IMR-90 (cell line): ENCODE results near the gene PLCL1. TPM values are rescaled to one million over a fixed set of nuclear protein-coding genes. Genes with fewer than 3 reads are reported as not detected.

Experiments used
- ATAC-seq: fragments of 200-7000 bp; cut with Tn5 transposase; 2 replicates; pipeline ENCODE4 v1.9.1; 2020; ENCODE audit warnings: low read depth, mild to moderate bottlenecking, moderate library complexity
- BruUV-seq: library from RNA; stranded (reverse); fragments of 400-500 nt; replicated peaks from 2 replicates; lab custom pipeline; 2021; lab: Mats Ljungman, UMichigan
- CTCF ChIA-PET: fragments of 300-600 bp; formaldehyde crosslinking; extraction: SDS; loops from one replicate; lab custom pipeline; 2021; ENCODE audit warnings: antibody characterized with exemption; lab: Yijun Ruan, JAX
- POLR2A ChIA-PET: fragments of 300-600 bp; sonication (Branson Sonifier 250); formaldehyde crosslinking; loops from one replicate; lab custom pipeline; 2022; ENCODE audit warnings: antibody characterized with exemption; ENCODE audit not compliant: unreplicated experiment; lab: Charles Lee
- DNase-seq: peaks from one replicate; pipeline ENCODE4 v3.0.0; 2013
- H2AFZ ChIP-seq: replicated peaks from 2 replicates; pipeline ENCODE3; 2013; ENCODE audit warnings: low read length, mild to moderate bottlenecking; ENCODE audit not compliant: poor library complexity
- H2AK5ac ChIP-seq: 2 replicates; pipeline ENCODE4 v1.6.1; 2013; ENCODE audit warnings: low read depth, low read length, inconsistent platforms
- H2AK9ac ChIP-seq: replicated peaks from 2 replicates; pipeline ENCODE3; 2013; ENCODE audit warnings: mild to moderate bottlenecking, low read depth, low read length, moderate library complexity; ENCODE audit not compliant: poor library complexity
- H2BK120ac ChIP-seq: 2 replicates; pipeline ENCODE4 v1.6.1; 2013; ENCODE audit warnings: low read depth, low read length, inconsistent platforms
- H2BK15ac ChIP-seq: 3 replicates; pipeline ENCODE4 v1.6.1; 2013; ENCODE audit warnings: low read depth, low read length, inconsistent platforms
- H2BK20ac ChIP-seq: 2 replicates; pipeline ENCODE4 v1.6.1; 2013; ENCODE audit warnings: low read depth, mild to moderate bottlenecking, inconsistent platforms, low read length, moderate library complexity
- H2BK5ac ChIP-seq: 2 replicates; pipeline ENCODE4 v1.6.1; 2013; ENCODE audit warnings: mild to moderate bottlenecking, low read depth, low read length, inconsistent platforms; ENCODE audit not compliant: poor library complexity, severe bottlenecking
- H3K14ac ChIP-seq: replicated peaks from 2 replicates; pipeline ENCODE4 v1.6.1; 2013; ENCODE audit warnings: low read depth, low read length, inconsistent platforms
- H3K18ac ChIP-seq: 2 replicates; pipeline ENCODE4 v1.6.1; 2013; ENCODE audit warnings: low read depth, low read length, control low read depth
- H3K23ac ChIP-seq: 2 replicates; pipeline ENCODE4 v1.6.1; 2013; ENCODE audit warnings: low read depth, low read length, inconsistent platforms
- H3K27ac ChIP-seq: 2 replicates; pipeline ENCODE4 v1.5.1; 2013; ENCODE audit warnings: mild to moderate bottlenecking, control low read depth, low read length; ENCODE audit not compliant: insufficient read depth
- H3K27me3 ChIP-seq: 2 replicates; pipeline ENCODE4 v1.6.1; 2013; ENCODE audit warnings: low read length; ENCODE audit not compliant: control insufficient read depth, insufficient read depth
- H3K36me3 ChIP-seq: 2 replicates; pipeline ENCODE4 v1.6.1; 2013; ENCODE audit warnings: low read length, mixed read lengths; ENCODE audit not compliant: control insufficient read depth, insufficient read depth
- H3K4ac ChIP-seq: 2 replicates; pipeline ENCODE4 v1.6.1; 2013; ENCODE audit warnings: low read depth, low read length, inconsistent platforms
- H3K4me1 ChIP-seq: 2 replicates; pipeline ENCODE4 v1.6.1; 2013; ENCODE audit warnings: low read length, mixed read lengths; ENCODE audit not compliant: control insufficient read depth, insufficient read depth
- H3K4me2 ChIP-seq: 2 replicates; pipeline ENCODE4 v1.6.1; 2013; ENCODE audit warnings: low read depth, mild to moderate bottlenecking, control low read depth, low read length, moderate library complexity
- H3K4me3 ChIP-seq: 2 replicates; pipeline ENCODE4 v1.5.1; 2013; ENCODE audit warnings: low read depth, mild to moderate bottlenecking, control low read depth, low read length, moderate library complexity; ENCODE audit not compliant: insufficient read depth
- H3K56ac ChIP-seq: 2 replicates; pipeline ENCODE4 v1.6.1; 2013; ENCODE audit warnings: low read length, inconsistent platforms; ENCODE audit not compliant: insufficient read depth; ENCODE audit errors: extremely low read depth
- H3K79me1 ChIP-seq, 2 experiments: 2 replicates each; pipeline ENCODE4 v1.6.1; 2013; ENCODE audit warnings: low read length in 2 of 2, inconsistent platforms in 1 of 2, low read depth in 1 of 2
- H3K9ac ChIP-seq: 2 replicates; pipeline ENCODE4 v1.6.1; 2013; ENCODE audit warnings: low read depth, low read length, control low read depth
- H3K9me1 ChIP-seq: 2 replicates; pipeline ENCODE4 v1.6.1; 2013; ENCODE audit warnings: low read length, inconsistent platforms; ENCODE audit not compliant: insufficient read depth
- H3K9me3 ChIP-seq: 2 replicates; pipeline ENCODE4 v1.6.1; 2013; ENCODE audit warnings: low read length; ENCODE audit not compliant: control insufficient read depth, insufficient read depth
- H4K20me1 ChIP-seq: 2 replicates; pipeline ENCODE4 v1.6.1; 2013; ENCODE audit warnings: low read length, inconsistent platforms; ENCODE audit not compliant: insufficient read depth
- H4K5ac ChIP-seq: 2 replicates; pipeline ENCODE4 v1.6.1; 2013; ENCODE audit warnings: mild to moderate bottlenecking, low read depth, low read length, control low read depth
- H4K8ac ChIP-seq, 2 experiments: 2 replicates each; pipeline ENCODE4 v1.6.1; 2013; ENCODE audit warnings: low read depth in 2 of 2, low read length in 2 of 2, control low read depth in 1 of 2, inconsistent platforms in 1 of 2
- H4K91ac ChIP-seq: 2 replicates; pipeline ENCODE4 v1.6.1; 2013; ENCODE audit warnings: low read depth, low read length, inconsistent platforms; ENCODE audit not compliant: insufficient read depth
- BHLHE40 ChIP-seq: fragments of 150-350 bp; IDR thresholded peaks from 2 replicates; pipeline ENCODE4 v1.6.1; 2016; ENCODE audit warnings: mild to moderate bottlenecking, low read depth, low read length
- CHD1 ChIP-seq: IDR thresholded peaks from 2 replicates; pipeline ENCODE4 v1.6.1; 2012; ENCODE audit warnings: low read depth, low read length, improper control_type of control experiment
- MAZ ChIP-seq: IDR thresholded peaks from 2 replicates; pipeline ENCODE4 v1.6.1; 2012; ENCODE audit warnings: low read depth, mild to moderate bottlenecking, low read length, improper control_type of control experiment, moderate library complexity, borderline replicate concordance
- NFE2L2 ChIP-seq: fragments of 150-350 bp; IDR thresholded peaks from 2 replicates; pipeline ENCODE4 v1.6.1; 2016; ENCODE audit warnings: low read depth, mild to moderate bottlenecking, low read length
- RCOR1 ChIP-seq: IDR thresholded peaks from 2 replicates; pipeline ENCODE4 v1.6.1; 2012; ENCODE audit warnings: mild to moderate bottlenecking, low read length, improper control_type of control experiment; ENCODE audit not compliant: insufficient replicate concordance
- SMC3 ChIP-seq: fragments of 150-350 bp; IDR thresholded peaks from 2 replicates; pipeline ENCODE4 v1.6.1; 2016; ENCODE audit warnings: low read depth, mild to moderate bottlenecking, antibody characterized with exemption, low read length, moderate library complexity
- WGBS, 2 experiments: methylation state at CpG; one replicate each; pipeline versions ENCODE4 v1.1.5 to v1.1.7; 2013; ENCODE audit warnings: missing lambda C conversion rate in 2 of 2; ENCODE audit not compliant: insufficient read length in 1 of 2; ENCODE audit errors: extremely low coverage in 2 of 2; 5-methylcytosine and 5-hydroxymethylcytosine counted together
- dilution Hi-C: fragments of 300-500 bp; cut with HindIII; formaldehyde crosslinking; loops from one replicate; pipeline ENCODE4 v1.14.3; 2018; ENCODE audit warnings: low sequenced_read_pairs; ENCODE audit not compliant: unreplicated experiment
- in situ Hi-C: fragments of 300-500 bp; cut with MboI; formaldehyde crosslinking; loops from 3 replicates; pipeline ENCODE4 v1.14.3; 2019; ENCODE audit warnings: low sequenced_read_pairs, inconsistent platforms, mixed read lengths
- intact Hi-C: fragments of 100-400 bp; cut with micrococcal nuclease; formaldehyde crosslinking; loops from 2 replicates; pipeline ENCODE4 v1.10.0; 2022
- polyA plus RNA-seq, 3 experiments: library from polyadenylated mRNA; depleted of rRNA; stranded (reverse); fragments of >200 nt; gene quantifications; 2 replicates each; pipeline ENCODE4 v1.2.3, GENCODE V29; 2012; ENCODE audit warnings: low replicate concordance in 1 of 3
- total RNA-seq: library from RNA; depleted of rRNA; stranded (reverse); fragments of >200 nt; gene quantifications from 2 replicates; pipeline ENCODE4 v1.2.3, GENCODE V29; 2012
- TF ChIP-seq, protein P1 (sequence below): fragments of 150-350 bp; IDR thresholded peaks from 2 replicates; pipeline ENCODE4 v1.6.1; 2016; ENCODE audit warnings: low read depth, mild to moderate bottlenecking, low read length, moderate library complexity, borderline replicate concordance

The PLCL1 gene
- total and polyA plus RNA-seq, 2 of the 4 experiments (the other 2 are of a cell fraction) = 0.14 to 0.18 TPM

DNA sequence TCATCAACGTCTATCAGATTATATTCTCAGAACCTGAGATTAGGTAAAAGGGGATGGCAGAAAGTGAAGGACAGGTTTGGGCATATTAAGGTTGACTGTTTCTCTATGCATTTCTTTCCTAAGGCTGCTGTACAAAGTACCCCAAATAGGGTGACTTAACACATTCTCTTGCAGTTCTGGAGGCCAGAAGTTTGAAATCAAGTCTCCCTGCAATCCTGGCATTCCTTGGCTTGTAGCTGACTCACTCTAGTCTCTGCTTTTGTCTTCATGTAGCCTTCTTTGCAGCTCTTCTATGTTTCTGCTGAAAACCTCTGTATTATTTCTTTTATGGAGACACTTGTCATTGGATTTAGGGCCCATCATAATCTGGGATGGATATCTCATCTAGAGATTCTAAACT lies 364.3 kb downstream of the PLCL1 start:
- Histone ChIP-seq H2AFZ (no peak overlapping the region), H3K56ac (no peak overlapping the region), H3K4me1 (no peaks in the 10 kb centered on the region), H2BK15ac (no peak overlapping the region), H4K20me1 (no peaks in the 10 kb centered on the region), H4K5ac (no peak overlapping the region), H3K9ac (no peak overlapping the region), H3K27me3 (no peaks in the 10 kb centered on the region), H3K27ac (no peak overlapping the region), H3K14ac (no peak overlapping the region), H2BK120ac (no peak overlapping the region), H3K18ac (no peak overlapping the region), H3K79me1 (no peaks in the 10 kb centered on the region), H3K9me3 (no peaks in the 10 kb centered on the region), H2BK5ac (no peak overlapping the region), H3K4me2 (no peak overlapping the region), H3K23ac (no peak overlapping the region), H3K4me3 (no peak overlapping the region), H4K8ac (no peak overlapping the region), H2AK5ac (no peak overlapping the region), H2BK20ac (no peak overlapping the region), H4K91ac (no peak overlapping the region), H2AK9ac (no peak overlapping the region), H3K36me3 (no peaks in the 10 kb centered on the region), H3K4ac (no peak overlapping the region), H3K9me1 (no peaks in the 10 kb centered on the region)
- no TSS peak for BruUV-seq
- in situ Hi-C loops = no loop called here
- ATAC-seq = no peak
- CTCF ChIA-PET = no interaction called here
- TF ChIP-seq CHD1 = no peak
- no peak for TF ChIP-seq BHLHE40
- TF ChIP-seq, protein P1, sequence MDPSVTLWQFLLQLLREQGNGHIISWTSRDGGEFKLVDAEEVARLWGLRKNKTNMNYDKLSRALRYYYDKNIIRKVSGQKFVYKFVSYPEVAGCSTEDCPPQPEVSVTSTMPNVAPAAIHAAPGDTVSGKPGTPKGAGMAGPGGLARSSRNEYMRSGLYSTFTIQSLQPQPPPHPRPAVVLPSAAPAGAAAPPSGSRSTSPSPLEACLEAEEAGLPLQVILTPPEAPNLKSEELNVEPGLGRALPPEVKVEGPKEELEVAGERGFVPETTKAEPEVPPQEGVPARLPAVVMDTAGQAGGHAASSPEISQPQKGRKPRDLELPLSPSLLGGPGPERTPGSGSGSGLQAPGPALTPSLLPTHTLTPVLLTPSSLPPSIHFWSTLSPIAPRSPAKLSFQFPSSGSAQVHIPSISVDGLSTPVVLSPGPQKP = no peak
- no peak for TF ChIP-seq NFE2L2
- no peak for TF ChIP-seq MAZ
- TF ChIP-seq RCOR1 = no peak
- no peak for TF ChIP-seq SMC3
- no peak for DNase-seq
- POLR2A ChIA-PET = no interaction called here
- intact Hi-C loops = no loop called here
- dilution Hi-C loops = no loop called here
- no CpG with 5 or more reads among the region's 1 CpG for WGBS, 2 experiments
